HG03558 (cell line): Measurements from ENCODE around the gene COPS9.

Source experiments
- ATAC-seq: cut with Tn5 transposase; IDR thresholded peaks from one replicate; pipeline ENCODE4 v1.9.1; 2021; ENCODE audit warnings: moderate number of reproducible peaks; ENCODE audit not compliant: unreplicated experiment; ENCODE audit errors: extremely low read depth

Gene COPS9

GRCh38 chr2:240136013-240136670, at the start of gene COPS9:
Gene COPS9, minus strand, starts transcription at chr2:240136305. Its CDS starts 21 bp downstream, at chr2:240136284.
- ATAC-seq, result peak; percentile 82

GRCh38 chr2:240184656-240185055, 48.6 kb upstream of the COPS9 start:
- ATAC-seq, result no peak

- no peak for ATAC-seq
These were observed 47.9 kb upstream of the COPS9 start for GRCh38 chr2:240183875-240184590.

DNA sequence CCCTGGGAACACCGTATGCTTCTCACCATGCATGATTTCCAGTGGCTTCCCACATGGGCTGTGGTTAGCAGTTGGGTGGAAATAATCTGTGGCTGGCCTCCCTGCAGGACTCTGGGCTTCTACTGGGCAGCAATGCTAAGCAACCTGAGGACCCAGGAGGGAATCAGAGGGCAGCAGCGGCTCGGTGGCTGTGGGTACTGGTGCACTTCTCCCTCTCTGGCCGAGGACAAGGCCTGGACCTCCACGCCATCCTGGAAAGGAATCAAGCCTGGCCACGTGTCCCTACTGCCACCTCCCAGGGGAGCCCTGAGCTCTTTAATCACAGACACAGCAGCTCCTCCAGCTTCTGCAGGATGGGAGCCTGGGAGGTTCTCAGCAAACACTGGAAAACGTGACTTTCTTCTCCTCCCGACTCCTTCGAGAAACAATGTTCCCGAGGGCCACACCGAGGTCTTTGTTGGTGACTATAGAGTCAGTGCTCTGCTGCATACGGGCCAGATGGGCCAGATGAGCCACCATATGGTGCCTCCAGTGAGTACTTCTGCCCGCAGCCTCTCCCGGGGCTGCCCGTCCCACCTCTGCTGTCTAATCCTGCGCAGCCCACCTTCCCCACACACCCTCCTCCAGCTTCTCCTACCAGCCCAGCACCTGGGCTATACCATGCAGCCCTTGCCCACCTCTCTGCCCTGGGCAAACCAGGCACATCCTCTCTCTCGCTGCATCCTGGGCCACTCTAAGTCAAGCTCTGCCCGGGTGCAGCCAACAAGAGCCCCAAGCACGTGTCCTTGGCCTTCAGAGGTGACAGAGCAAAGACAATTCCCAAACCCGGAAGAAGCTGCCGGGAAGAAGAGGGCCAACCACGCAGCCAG, 47.1 kb upstream of the COPS9 start:
- no peak for ATAC-seq

DNA sequence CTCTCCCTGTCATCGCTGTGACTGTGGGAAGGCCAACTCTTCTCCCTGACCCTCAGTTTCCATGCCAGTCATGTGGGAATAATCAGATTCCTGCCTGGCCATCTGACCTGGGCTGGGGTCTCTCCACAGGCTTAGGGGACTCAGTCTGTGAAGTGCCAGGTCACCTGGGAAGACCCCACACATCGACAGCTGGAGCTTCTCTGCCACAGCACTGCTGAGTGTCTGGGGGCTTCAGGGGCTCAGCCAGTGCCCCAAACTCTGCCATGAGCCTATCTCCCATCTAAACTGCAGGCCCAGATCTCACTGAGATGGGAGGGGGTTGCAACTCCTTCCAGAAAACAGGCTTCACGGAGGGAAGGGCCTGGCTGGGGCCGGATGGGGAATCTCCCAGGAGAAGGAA, 46.4 kb upstream of the COPS9 start:
- no peak for ATAC-seq

- ATAC-seq, result no peak
These were observed 45.9 kb upstream of the COPS9 start for GRCh38 chr2:240182001-240182400.

- no peak for ATAC-seq
These were observed 44.0 kb upstream of the COPS9 start for GRCh38 chr2:240179941-240180666.

GRCh38 chr2:240179186-240179815, 43.2 kb upstream of the COPS9 start:
- no peak for ATAC-seq

- ATAC-seq, result no peak
These were observed 42.5 kb upstream of the COPS9 start for GRCh38 chr2:240178564-240178963.

DNA sequence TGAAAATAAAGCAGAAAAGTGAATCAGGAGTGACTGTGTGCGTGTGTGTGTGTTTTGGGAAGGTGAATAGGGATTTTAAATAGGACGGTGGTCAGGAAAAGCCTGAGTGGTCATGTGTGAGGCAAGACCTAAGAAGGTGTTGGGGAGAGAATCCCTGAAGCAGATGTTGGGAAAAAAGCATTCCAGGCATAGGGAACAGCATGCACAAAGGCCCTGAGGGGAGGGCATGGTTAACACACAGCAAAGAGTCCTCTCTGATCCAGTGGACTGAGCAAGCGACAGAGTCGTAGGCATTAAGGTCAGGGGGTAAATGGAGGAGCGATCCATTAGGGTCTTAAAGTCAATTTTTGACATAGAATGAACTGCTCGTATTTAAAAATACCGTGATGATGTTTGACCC, 38.4 kb upstream of the COPS9 start:
- no peak for ATAC-seq

GRCh38 chr2:240172071-240172895, 36.2 kb upstream of the COPS9 start:
- no peak for ATAC-seq

- ATAC-seq, result no peak
These were observed 34.8 kb upstream of the COPS9 start for GRCh38 chr2:240170883-240171282.

DNA sequence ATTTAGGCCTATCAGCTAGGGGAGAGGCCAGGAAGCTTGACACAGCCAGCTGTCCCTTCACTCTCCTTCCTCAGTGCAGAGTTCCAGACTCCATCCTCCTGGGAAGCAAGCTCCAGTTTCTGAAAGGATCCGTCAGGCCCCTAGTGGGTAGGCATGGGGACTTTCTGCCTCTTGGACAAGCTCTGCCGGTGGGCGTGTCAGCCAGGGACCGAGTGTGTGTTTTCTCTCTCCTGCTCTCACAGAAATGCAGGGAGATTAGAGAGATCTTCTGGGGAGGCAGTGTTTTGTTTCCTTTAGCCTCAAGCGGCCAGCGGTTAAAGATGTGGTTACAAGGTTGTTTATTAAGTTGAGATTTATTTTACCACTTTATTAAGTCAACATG, 34.2 kb upstream of the COPS9 start:
- no peak for ATAC-seq

DNA sequence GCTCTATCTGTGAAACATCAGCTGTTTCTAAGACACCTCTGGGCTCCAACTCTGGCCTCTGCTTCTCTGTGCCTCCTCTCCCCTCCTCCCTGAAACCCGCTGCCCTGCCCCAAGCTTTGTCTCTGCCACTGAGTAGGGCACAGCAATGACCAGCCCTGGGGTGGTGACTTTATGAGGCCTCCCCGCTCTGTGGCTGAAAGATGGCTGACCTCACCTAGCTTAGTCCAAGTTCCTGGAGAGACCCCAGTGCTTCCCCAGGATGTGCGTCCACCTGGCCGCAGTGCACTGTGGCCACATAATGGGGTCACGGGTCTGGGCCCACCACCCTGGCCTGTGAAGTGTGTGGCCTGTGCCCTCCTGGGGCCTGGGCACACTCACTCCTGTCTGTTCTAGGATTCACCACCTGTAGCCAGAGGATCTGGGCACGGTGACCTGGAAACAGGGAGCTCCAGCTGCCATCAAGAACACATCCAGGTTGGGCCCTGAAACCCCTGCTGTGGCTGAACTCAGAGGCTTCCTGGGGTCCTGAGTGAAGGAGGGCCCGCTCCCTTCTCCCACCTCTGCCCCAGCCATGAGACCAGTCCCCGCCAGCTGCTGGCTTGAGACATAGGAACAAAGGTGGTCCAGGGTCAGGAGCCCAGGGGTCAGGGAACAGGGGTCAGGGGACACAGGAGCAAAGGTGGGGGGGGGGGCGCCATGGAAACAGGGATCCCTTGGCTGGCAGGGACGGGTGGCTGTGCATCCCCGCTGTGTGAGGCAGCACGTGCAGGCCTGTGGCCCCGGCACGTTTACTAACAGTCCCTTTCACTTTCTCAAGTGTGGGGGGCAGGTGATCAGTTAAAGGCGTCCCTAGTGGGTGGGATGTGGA, 33.6 kb upstream of the COPS9 start:
- no peak for ATAC-seq

DNA sequence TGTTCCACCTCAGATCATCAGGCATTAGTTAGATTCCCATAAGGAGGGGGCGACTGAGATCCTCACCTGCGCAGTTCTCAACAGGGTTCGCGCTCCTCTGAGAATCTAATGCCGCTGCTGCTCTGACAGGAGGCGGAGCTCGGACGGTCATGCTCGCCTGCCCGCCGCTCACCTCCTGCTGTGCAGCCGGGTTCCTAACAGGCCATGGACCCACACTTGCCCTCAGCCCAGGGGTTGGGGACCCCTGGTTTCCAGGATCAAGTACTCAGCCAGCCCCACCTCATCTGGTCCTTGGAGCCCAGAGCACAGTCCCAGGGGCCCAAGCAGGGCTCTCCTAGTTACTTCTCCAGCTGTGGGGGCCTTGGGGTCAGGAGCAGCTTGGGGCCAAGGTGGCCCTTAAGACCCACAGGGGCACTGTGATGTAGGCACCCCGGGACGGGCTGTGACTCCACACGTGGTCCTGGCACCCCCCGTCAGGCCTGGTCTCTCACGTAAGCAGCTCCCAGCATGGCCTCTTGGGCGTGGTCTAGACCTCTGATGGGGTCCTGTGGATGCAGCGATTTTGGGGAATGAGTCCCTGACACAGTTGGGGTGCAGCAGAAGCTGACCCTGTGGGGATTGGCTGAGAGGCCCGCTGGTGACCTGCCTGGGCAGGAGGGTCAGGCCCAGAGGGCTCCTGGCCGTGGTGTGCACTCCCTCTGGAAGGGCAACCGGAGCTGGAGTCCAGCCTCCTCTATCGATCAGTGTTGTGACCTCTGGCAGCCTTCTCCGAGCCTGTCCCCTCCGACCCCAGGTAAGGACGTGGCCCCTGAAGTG, 32.6 kb upstream of the COPS9 start:
- no peak for ATAC-seq

- no peak for ATAC-seq
These were observed 31.9 kb upstream of the COPS9 start for GRCh38 chr2:240168041-240168440.

- ATAC-seq, result no peak
These were observed 31.4 kb upstream of the COPS9 start for GRCh38 chr2:240167588-240167880.
